D341Med (cell line): Measurements from ENCODE around the gene GAGE12J.
"Not testable (repeated sequence)": the region's sequence is repeated elsewhere in the genome, so short reads cannot be mapped to it uniquely, and the experiment has no call there.

ENCODE experiments used
- DNase-seq: peaks from one replicate; pipeline ENCODE4 v3.0.0; 2012; ENCODE audit warnings: low spot score

The GAGE12J gene

DNA sequence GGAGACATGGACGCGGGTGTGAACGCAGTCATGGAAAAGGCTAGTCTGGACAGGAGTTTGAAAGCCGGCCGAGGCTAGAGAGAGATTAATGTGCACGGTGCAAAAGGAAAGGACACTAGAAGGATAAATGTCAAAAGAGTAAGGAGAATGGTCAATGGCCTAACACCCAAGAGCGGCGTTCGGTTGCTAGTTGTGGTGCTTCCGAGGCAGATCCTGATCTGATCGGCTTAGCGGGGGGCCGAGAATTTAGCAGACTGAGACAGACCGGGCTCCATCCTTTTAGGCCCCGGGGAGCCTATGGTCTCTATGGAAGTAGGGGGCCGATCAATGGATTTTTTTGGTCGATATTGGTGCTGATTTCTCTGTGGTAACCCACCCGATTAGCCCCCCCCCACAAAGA lies 11.5 kb upstream of the GAGE12J start:
- no peak for DNase-seq

DNA sequence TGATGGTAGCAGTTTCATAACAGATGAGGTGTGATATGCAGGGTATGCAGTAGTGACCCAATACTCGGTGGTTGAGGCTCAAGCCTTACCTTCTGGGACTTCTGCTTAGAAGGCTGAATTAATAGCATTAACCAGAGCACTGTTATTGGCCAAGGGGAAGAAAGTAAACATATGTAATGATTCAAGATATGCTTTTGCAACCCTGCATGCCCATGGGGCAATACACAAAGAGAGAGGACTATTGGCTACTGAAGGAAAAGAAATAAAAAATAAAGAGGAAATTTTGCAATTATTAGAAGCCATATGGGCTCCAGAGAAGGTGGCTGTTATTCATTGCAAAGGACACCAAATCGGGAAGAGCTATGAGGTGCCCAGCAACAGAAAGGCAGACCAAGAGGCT lies 9.7 kb upstream of the GAGE12J start:
- no peak for DNase-seq

DNA sequence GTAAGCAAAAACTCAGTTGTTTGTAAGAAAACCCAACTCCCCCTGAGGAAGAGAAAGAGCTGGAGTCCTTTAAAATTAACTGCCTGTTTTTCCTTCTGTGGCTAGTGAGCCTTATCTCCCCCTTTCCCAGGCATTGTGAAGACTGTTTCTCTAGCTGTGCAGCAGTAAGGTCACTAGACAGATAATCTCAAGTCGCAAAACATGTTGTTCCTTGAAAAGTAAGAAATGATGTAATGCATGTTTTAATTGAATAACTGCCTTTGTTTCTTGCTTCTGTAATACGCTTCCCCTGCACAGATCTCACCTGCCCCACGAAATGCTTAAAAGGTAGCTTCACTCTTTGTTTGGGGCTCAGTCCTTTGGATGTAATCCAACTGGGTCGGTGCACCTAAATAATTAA lies 5.8 kb upstream of the GAGE12J start:
- no peak for DNase-seq

DNA sequence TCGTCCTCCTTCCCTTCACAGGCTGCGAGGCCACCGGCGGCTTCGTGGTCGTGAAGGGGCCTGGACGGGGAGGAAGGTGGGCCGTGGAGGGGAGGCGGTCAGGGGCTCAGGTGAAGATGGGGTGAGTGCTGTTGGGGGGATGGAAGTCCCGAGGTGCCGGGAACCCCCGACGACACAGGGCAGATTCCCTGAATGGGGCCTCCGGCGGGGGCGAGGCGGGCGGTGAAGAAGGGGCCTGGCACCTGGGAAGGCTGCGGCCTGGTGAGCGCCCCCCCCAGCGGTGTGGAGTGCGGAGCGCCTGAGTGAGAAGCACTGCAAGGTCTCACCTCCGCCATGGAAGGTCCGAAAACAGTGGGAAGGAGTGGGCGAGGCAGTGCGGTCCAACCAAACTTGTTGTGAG lies 429 bp downstream of the GAGE12J start:
- DNase-seq, result not testable (repeated sequence)

DNA sequence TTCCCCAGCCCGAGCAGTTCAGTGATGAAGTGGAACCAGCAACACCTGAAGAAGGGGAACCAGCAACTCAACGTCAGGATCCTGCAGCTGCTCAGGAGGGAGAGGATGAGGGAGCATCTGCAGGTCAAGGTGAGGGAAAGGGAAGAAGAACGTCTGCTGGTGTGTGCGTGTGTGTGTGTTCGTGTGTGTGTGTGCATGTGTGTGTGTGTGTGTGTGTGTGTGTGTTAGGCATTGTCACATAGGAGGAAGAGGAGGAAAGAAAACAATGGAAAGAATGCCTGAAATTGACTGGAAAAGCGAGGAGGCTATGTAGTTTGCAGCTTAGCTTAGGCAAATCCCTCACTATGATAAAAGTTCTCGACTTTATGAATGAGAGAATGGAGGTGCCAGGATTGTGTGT lies 1.9 kb downstream of the GAGE12J start:
- DNase-seq, result not testable (repeated sequence)

DNA sequence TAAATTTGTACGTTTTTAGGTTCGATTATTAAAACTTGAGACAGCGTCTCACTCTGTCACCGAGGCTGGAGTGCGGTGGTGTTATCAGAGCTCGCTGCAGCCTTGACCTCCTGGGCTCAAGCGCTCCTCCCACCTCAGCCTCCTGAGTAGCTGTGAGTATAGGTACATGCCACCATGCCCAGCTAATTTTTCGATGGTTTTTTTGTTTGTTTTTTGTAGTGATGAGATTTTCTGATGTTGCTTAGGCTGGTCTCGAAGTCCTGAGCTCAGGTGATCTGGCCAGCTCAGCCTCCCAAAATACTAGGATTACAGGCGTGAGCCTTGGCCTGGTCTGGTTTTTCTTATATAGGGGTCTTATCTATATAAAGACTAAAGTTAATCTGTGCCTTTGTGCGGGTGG lies 8.6 kb downstream of the GAGE12J start:
- DNase-seq, result not testable (repeated sequence)

DNA sequence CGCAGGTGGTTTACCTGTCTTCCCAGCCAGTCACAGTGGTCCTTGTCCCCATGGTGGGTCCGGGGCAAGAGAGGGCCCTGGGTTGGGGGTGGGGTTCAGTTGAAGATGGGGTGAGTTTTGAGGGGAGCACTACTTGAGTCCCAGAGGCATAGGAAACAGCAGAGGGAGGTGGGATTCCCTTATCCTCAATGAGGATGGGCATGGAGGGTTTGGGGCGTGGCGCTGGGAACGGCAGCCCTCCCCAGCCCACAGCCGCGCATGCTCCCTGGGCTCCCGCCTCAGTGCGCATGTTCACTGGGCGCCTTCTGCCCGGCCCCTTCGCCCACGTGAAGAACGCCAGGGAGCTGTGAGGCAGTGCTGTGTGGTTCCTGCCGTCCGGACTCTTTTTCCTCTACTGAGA lies 9.4 kb downstream of the GAGE12J start, which contains the start of gene GAGE13:
Gene GAGE13, plus strand, starts transcription at position 301 of the 400 bp plus-strand sequence. CDS start 1,156 bp downstream, outside the sequence.
- DNase-seq, result not testable (repeated sequence)

DNA sequence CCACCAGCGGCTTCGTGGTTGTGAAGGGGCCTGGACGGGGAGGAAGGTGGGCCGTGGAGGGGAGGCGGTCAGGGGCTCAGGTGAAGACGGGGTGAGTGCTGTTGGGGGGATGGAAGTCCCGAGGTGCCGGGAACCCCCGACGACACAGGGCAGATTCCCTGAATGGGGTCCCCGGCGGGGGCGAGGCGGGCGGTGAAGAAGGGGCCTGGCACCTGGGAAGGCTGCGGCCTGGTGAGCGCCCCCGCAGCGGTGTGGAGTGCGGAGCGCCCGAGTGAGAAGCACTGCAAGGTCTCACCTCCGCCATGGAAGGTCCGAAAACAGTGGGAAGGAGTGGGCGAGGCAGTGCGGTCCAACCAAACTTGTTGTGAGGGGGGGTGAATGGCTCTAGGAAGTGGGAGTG lies 10.0 kb downstream of the GAGE12J start:
- not testable (repeated sequence) for DNase-seq

DNA sequence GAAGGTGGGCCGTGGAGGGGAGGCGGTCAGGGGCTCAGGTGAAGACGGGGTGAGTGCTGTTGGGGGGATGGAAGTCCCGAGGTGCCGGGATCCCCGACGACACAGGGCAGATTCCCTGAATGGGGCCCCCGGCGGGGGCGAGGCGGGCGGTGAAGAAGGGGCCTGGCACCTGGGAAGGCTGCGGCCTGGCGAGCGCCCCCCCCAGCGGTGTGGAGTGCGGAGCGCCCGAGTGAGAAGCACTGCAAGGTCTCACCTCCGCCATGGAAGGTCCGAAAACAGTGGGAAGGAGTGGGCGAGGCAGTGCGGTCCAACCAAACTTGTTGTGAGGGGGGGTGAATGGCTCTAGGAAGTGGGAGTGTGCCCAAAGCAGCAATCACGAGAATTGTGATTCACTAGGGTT lies 19.6 kb downstream of the GAGE12J start:
- DNase-seq, result not testable (repeated sequence)

DNA sequence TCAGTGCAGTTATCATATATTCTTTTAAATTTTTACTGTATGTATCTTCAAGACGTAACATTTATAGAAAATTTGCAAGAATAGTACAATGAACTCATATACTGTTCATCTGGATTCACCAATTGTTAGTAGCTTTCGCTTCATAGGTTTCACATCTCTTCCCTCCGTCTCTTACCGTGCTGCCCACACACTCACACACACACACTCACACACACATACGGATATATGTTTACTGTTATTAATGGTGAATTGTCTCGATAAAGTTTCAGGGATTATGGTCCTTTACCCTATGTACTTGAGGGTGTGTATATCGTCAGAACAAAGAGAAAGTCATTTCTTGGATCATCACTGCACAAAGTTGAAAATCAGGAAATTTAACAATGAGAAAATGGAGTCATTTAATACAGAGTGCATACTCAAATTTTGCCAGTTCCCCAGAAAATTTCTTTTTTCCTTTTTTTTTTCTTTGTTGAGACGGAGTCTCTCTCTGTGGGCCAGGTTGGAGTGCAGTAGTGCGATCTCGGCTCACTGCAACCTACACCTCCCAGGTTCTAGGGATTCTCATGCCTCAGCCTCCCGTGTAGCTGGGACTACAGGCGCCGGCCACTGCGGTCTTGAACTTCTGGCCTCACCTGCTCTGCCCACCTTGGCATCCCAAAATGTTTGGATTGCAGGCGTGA lies 22.8 kb downstream of the GAGE12J start:
- not testable (repeated sequence) for DNase-seq

DNA sequence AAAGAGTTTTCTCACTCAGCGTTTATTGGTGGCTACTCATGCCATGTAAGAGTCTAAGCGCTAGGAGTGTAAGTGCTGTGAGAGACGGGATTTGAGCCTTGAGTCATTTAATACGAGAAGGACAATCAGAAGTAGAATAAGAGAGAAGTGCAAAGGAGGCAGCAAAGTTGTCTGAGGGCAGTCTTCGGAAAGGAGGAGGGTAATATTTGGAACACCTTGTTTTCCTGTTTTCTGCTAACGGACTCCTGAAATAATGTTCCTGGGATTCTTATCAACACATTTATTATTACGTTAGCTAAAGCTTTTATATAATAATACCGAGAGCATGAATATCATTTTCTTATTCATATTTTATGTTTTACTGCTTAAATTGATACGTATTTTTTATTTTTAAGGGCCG lies 23.6 kb downstream of the GAGE12J start:
- DNase-seq, result not testable (repeated sequence)

DNA sequence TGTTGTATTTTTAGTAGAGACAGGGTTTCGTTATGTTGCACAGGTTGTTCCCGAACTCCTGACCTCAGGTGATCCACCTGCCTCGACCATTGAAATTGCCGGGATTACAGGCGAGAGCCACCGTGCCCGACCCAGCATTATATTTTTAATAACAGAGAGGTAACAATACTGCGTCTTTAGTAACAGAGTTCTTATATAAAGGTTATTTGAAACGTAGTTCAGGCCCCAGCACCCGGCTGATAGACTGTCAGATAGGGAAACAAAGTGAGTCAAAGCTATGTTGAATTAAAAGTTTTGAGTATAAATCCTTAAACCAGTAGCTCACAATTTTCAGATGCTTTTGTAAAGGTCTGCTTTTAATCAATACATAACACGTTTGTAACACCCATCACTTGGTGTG lies 24.3 kb downstream of the GAGE12J start:
- not testable (repeated sequence) for DNase-seq
